Activated CD4-positive, alpha-beta T cell treated with anti-CD3 and anti-CD28 coated beads, Interleukin-2, amount 50 U/mL, for 48 hours (primary cell): Measurements from ENCODE around the gene FBXL17.
"Not testable (repeated sequence)": the region's sequence is repeated elsewhere in the genome, so short reads cannot be mapped to it uniquely, and the experiment has no call there.

ENCODE experiments used
- DNase-seq, 2 experiments: peaks; one replicate each; pipeline ENCODE4 v3.0.0-alpha.2; 2020

Gene FBXL17

DNA sequence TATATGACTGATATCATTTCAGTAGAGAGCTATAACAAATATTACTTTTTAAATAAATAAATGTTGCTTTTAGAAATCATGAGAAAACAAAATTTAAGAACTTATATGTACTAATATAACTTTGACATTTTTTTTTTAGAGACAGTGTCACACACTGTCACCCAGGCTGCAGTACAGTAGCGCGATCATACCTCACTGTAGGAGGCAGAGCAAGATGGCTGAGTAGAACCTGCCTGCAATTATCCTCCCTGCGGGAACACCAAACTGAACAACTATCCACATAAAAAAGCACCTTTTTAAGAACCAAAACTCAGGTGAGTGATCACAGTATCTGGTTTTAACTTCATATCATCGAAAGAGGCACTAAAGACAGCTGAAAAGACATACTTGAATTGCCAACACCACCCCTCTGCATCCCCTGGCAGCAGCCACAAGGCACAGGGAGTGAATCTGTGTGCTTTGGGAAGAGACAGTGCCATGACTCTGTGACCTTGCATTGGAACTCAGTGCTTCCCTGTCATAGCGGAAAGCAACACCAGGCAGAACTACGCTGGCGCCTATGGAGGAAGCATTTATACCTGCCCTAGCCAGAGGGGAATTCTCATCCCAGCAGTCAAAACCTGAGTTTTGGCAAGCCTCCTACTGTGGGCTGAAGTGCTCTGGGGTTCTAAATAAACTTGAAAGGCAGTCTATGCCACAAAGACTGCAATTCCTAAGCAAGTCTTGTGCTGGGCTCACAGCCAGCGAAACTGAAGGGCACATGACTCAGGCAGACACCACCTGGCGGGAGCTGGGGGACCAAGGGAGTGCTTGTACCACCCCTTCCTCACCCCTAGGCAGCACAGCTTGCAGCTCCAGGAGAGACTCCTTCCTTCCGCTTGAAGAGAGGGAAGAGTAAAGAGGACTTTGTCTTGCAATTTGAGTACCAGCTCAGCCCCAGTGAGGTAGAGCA, 142.7 kb downstream of the FBXL17 start:
- DNase-seq: no peak

DNA sequence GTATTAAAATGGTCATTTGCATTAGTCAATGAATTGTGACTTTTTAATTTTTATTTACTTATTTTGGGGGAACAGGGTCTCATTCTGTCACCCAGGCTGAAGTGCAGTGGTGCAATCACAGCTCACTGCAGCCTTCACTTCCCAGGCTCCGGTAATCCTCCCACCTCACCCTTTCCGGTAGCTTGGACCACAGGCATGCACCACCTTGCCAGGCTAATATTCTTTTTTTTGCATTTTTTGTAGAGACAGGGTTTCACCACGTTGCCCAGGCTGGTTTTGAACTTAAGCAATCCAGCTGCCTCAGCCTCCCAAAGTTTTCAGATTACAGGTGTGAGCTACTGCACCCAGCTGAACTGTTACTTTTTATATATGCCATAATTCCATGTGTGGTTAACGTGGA, 143.4 kb downstream of the FBXL17 start:
- DNase-seq: no peak

DNA sequence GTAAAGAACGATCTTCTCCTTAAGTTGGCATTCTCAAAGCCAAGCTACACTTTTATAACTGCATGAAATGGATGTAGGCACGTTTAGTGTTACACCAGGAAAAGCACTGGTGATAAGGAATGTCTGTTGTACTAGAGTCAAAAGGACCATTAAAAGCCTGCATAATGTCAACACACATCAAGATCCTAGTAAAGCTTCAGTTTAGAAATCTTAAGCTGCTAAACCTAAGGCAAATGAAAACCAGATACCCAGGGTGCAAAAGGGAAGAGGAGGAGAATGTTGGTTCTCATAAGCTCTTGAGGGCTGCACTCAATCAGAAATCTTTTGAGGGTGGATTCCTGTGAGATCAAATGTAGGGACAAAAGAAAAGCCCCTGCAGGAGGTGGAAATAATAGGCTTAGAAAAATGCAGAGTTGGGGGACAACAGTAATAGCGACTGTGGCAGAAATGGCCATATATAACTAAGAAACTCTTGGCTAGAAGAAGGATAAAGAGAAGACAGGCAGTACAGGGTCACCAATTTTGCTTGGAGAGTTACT, 148.2 kb downstream of the FBXL17 start:
- no peak for DNase-seq

DNA sequence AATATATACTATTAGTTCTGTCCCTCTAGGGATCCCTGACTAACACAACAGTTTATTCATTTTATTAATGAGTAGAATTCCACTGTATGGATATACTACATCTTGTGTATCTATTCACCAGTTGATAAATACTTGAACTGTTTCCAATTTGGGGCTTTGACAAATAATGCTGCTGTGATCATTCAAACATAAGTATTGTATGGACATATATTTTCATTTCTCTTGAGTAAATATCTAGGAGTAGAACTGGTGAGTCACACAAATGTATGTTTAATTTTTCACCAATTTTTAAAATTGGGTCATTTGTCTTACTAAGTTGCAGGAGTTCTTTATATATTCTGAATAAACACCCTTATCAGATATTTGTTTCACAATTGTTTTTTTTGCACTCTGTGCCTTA, 149.1 kb downstream of the FBXL17 start:
- DNase-seq: no peak

DNA sequence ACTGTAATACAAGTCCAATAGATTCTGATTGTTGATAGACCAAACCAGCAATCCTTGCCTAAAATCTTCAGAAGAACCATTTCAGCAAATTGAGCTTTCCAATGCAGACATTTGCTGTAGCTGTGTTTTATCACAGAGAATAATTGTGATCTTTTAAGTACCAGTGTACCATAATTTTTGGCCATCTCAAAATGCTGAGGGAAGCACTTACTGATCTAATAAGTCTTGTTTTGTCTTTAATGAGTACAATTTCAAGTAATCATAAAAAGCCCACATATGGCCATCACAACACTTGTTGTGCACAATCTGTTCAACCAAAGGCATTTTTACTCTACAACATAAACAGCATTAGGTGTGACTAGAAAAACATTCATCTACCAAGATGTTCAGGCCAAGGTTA, 159.9 kb downstream of the FBXL17 start:
- no peak for DNase-seq

DNA sequence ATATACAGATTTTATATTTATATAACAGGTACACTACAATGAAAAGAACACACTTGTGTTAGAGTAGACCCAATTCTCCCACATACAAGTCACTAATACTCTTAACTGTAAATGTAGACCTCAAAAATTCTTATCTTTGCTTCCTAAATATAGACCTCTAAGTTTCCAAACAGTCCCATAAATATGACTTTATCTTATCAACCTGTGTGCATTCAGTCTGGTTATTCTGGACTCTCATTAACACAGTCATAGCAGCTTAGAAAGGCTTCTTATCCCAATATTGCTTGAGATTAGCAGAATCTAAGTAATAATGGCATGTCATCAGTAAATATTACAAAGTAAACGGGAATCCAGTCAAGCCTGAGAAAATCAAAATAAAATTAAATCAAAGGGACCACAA, 161.1 kb downstream of the FBXL17 start:
- no peak for DNase-seq

DNA sequence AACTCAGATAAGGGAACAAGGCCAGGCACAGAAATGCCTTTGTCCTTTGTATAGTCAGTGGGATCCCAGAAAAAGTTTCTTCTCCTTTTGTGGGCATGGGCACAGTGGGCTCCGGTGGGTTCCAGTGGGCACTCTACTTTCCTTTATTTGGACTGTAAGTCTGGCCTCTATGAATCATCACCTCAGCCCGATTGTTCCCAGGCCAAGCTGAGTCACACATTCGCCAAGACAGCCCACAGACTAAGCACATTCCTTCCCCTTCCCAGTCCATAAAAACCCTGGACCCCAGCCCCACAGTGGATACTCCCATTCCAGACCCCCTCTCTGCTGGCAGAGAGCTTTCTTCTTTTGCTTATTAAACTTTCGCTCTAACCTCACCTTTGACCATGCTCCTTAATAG, 165.0 kb downstream of the FBXL17 start:
- no peak for DNase-seq

DNA sequence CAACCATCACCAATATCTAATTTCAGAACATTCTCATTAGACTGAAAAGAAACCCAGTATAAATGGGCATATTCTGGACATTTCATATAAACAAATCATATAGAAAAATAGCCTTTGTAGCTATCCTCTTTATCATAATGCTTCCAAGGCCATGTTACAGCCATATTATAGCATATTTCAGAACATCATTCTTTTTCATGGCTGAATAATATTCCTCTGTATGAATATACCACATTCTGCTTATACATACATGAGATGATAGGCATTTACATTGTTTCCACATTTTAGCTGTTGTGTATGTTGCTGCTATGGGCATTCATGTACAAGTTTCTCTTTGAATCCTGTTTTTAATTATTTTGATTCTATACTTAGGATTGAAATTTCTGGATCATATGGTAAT, 167.0 kb downstream of the FBXL17 start:
- no peak for DNase-seq

DNA sequence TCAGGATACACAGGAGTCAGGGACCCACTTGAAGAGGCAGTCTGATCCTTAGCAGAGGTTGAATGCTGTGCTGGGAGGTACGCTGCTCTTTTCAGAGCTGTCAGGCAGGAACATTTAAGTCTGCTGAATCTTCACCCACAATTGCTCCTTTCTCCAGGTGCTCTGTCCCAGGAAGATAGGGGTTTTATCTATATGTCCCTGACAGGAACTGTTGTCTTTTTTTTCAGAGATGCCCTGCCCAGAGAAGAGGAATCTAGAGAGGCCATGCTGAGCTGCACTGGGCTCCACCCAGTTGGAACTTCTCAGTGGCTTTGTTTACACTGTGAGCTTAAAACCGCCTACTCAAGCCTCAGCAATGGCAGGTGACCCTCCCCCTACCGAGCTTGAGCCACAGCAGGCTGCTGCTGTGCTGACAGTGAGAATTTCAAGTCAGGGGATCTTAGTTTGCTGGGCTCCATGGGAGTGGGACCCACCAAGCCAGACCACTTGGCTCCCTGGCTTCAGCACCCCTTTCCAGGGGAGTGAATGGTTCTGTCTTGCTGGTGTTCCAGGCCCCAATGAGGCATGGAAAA, 169.0 kb downstream of the FBXL17 start:
- no peak for DNase-seq

DNA sequence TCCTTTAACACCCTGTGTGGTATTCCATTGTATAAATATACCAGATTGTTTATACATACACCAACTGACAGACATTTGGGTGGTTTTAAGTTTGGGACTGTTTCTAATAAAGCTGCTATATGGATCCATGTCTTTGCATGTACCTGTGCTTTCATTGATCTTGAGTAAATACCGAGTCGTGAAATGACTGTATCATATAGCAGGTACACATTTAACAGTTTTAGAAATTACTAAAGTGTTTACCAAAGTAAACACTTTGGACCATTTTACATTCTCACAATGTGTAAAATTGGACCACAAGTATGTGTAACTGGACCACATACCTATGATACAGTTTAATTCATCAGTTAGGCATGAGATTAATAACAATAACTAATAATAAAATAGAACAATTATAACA, 175.2 kb downstream of the FBXL17 start:
- no peak for DNase-seq

DNA sequence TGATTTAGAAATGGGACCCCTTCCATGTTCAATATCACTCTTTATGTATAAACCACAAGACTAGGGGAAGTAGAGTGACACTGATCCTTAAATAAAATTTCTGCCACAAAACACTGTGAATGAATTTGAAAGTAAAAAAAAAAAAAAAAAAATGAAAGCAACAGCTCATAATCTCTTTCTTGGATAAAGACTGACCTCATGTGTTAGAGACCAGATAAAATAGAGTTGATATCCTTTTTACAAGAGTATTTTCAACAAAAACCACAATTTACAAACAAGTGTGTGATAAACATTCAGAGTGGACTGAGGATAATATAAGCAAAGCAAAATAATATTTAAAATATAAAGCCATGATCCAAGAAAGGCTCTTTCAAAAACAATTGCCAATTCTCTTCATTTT, 180.2 kb downstream of the FBXL17 start:
- no peak for DNase-seq

DNA sequence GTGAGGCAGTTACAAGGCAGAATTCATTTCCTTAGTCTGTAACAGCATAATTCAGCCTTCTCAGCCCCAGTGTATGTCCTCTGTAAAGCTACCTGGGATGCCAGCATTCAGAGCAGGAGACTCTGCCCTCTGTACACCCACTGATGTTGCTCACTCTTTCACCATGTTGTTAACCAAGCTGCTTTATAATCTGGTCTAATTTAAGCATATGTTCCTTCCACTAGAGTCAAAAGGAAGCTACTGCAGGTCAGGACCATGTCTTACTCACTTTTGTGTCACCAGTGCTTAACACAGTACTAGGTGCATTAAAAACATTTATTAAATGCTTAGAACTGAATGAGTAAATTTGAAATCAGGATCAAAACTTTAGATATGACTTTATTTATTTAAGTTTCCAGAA, 185.6 kb downstream of the FBXL17 start:
- no peak for DNase-seq

DNA sequence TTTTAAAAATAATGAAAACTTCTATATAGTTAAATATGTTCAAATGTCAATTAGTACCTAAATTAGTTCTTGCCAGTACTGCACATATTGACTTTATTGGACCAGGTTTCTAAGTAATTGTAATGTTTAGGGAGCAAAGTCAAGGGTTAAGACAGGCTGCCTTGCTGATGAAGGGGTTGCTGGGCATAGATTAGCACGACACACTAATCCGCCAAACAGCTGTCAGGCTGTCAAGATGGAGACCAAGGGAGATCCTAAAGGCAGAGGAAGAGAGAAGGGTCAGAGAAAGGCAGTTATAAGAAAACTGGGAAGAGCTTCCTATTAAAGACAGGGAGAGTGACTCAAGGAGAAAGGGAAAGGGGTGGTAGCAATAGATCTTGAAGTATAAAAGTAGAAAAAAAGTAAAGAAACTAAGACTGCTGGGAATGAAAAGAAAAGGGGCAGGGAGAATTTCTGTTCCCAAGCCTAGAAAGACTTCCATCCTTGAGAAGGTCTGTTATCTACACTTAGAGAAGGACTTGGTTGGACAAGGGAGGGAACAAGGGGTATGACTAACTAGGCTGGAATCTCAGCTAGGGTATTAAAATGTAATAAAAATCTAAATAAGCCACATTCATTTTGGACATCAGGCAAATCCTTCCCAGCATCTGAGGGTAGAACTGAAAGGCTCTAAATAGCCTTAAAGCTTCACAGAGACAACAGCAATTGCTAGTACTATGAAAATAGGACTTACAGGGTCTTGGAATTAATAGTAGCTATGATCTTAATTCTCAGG, 188.7 kb downstream of the FBXL17 start:
- DNase-seq: no peak

DNA sequence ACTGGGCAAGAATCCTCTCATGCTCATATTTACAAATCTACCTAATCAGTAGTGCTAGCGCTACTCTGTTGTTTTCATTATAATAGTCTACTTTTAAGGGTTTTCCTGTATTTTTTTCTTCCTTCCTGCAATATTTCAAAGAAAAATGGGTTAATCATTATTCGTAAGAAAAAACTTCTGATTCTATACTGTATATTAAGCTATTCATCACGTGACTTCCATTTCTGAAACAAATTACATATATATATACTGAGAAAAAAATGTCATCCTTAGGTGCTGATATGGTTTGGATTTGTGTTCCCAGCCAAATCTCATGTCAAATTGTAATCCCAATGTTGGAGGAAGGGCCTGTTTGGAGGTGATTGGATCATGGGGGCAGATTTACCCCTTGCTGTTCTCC, 197.0 kb downstream of the FBXL17 start:
- DNase-seq: no peak

DNA sequence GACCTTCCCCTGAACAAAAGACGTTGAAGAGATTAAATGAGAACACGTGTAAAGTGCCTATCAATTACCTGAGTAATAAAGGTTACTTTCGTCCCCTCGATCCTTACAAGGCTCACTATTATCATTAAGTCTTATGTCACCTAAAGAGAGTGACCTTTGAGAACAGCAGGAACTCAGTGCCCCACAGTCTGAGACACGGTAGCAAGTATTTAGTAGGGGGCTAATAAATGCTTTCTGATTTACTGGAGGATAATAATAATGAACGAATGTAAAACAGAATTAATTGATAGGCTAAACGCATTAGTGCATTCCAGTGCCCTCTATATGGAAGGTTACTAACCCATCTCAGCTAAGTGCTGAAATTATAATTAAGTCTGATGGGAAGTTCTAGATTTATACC, 199.9 kb downstream of the FBXL17 start:
- DNase-seq: no peak

DNA sequence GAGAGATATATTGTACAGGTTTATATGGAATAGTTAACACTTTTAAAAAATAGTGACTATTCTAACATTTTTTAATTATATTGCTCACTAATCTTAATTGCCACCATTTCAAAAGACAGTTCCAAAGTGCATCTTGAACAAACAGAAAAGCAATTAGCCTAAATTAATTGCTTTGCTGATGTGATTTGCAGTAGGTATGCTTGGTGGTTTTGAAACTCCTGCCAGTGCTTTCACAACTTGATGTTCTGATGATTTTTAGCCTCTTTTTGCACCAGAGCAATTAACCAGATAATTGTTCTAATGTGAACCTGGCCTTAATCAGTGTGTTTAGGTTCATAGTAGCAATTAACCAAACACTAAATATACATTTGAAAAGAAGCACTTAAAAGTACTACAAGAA, 207.6 kb downstream of the FBXL17 start:
- no peak for DNase-seq

DNA sequence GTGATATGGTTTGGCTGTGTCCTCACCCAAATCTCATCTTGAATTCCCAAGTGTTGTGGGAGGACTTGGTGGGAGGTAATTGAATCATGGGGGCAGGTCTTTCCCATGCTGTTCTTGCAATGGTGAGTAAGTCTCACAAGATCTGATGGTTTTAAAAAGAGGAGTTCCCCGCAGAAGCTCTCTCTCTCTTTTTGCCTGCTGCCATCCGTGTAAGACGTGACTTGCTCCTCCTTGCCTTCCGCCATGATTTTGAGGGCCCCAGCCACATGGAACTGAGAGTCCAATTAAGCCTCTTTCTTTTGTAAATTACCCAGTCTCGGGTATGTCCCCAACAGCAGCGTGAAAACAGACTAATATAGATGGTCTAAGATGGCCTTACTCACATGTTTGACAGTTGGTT, 210.1 kb downstream of the FBXL17 start:
- DNase-seq: no peak

DNA sequence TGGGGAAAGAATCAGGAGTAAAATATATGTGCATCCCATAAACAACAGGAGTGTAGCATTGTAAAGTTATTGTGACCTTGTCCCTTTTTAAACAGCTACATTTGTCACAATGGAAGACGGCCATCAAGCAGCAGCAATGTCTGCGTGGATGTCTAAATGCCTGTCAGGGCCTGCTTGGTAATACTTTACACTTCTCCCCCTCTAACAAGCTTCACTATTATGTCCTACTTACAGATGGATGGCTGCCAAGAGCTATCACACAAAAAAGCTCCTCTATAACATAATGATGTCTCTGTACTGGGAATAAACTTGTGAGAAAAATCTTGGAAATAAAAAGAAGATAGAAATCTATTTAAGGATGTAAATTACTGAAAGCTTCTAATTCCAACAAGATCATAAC, 213.0 kb downstream of the FBXL17 start:
- no peak for DNase-seq

DNA sequence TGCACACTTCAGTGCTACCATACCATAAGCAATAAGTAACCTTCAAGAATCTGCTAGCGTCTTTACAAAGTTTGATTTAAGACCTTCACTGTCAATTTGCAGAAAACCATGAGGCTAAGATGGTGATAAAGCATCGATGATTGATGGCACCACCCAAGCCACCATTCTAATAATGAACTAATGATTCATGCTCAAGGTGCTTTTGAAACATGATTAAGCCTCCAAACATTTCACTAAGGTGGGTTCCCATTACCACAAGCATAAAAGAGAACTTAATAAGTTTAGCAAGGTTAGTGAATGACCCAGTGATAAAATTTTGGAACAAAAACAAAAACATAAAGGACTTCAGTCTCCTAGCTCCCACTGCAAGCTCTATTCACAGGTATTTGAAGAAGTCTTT, 214.7 kb downstream of the FBXL17 start:
- no peak for DNase-seq

DNA sequence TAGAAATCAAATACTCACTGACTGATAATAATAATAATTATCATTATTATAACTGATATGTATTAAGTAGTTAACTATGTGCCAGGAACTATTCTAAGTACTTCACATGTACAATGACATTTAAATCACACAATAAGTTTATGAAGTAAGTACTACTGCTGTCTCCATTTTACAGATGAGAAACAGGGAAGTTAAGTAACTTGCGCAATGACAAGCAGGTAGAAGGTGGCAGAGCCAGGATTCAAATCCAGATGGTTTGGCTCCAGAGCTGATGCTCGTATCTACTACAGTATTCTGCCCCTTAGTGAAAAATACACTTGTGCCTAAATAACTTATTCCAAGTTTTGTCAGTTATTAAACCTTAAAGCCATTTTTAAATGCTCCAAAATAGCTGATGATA, 217.3 kb downstream of the FBXL17 start:
- no peak for DNase-seq

DNA sequence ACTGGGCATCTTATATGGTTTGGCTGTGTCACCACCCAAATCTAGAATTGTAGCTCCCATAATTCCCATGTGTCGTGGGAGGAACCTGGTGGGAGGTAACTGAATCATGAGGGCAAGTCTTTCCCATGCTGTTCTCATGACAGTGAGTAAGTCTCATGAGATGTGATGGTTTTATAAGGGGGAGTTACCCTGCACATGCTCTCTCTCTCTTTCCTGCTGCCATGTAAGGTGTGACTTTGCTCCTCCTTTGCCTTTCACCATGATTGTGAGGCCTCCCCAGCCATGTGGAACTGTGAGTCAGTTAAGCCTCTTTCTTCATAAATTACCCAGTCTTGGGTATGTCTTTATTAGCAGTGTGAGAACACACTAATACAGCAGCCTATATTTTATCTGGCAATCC, 229.0 kb downstream of the FBXL17 start:
- DNase-seq: not testable (repeated sequence)

DNA sequence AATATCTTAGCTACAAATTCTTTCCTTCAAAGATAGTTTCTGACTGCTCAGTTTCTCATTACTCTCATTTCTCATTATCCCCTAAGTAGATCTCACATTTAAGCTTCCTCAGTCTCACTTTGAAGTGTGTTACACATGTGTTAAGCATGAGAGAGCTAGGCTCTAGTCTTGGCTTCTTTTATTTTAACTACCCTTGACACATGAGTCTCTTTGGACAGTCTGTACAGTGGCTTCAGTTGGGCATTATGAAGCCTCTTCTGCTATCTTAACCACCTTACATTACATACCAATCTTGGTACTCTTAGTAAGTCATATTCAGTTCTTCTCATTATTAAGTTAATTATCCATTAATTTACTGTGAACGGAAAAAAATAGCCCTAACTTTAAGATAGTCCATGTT, 232.5 kb downstream of the FBXL17 start:
- no peak for DNase-seq

DNA sequence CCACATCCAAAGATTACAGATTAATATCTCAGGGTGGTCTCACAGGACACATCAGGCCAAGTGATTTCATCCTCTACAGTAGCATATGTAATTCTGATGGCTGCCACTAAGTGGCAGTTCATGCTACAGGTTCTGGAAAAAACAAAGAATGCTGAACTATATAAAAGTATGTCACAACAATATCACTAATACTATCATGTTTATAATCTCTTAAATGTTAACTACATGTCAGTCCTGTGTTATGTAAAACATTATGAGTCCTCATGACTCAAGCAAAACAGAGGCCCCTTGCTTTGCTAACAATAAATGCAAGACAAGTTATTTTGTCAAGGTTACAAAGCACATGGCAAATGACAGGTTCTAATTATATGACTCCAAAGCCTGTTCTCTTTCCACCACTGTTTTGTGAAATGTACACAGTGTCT, 233.2 kb downstream of the FBXL17 start:
- DNase-seq: no peak

DNA sequence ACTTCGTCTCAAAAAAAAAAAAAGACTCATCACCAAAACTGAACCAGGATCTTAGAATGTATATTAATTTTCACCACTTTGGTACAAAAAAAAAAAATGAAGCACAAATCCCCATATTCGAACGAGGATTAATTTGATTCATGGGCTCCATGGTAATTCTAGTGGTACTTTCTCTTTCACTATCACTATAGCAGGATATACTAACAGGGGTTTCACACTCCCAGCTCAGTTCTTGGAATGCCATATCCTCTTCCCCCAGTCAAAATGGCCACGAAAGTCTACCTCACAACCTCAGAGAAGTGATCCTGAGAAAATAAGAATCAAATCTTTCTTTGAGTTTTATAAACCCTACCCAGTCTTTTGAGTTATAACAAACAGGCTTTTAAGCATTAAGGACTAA, 235.7 kb downstream of the FBXL17 start:
- DNase-seq: no peak
